ENCODE measurements around the gene SLC22A3.
"Not testable (repeated sequence)": the region's sequence is repeated elsewhere in the genome, so short reads cannot be mapped to it uniquely, and the experiment has no call there.

SLC22A3 gene

DNA sequence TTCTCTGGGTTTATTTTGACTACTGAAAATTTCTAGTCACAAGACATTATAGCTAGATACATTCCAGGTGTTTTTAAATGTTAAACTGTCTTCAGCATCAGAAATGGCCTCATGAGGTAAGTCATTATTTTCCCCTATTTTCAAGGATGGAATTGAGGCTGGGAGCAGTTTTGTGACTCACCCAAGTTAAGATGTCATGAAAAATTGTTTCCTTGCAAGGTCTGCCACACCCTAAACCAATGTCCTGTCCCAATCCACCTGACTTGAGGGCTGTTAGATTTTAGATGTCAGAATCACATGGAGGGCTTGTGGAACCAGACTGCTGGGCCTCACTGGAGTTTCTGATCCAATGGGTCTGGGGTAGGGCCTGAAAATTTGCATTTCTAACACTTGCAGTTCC is 16.9 kb downstream of the SLC22A3 start:
- DNase-seq = no peak
- in situ Hi-C loops (cut with MboI; ENCODE audit: low pct_unique_long_range_greater_than_20kb, low sequenced_read_pairs) = no loop called here

DNA sequence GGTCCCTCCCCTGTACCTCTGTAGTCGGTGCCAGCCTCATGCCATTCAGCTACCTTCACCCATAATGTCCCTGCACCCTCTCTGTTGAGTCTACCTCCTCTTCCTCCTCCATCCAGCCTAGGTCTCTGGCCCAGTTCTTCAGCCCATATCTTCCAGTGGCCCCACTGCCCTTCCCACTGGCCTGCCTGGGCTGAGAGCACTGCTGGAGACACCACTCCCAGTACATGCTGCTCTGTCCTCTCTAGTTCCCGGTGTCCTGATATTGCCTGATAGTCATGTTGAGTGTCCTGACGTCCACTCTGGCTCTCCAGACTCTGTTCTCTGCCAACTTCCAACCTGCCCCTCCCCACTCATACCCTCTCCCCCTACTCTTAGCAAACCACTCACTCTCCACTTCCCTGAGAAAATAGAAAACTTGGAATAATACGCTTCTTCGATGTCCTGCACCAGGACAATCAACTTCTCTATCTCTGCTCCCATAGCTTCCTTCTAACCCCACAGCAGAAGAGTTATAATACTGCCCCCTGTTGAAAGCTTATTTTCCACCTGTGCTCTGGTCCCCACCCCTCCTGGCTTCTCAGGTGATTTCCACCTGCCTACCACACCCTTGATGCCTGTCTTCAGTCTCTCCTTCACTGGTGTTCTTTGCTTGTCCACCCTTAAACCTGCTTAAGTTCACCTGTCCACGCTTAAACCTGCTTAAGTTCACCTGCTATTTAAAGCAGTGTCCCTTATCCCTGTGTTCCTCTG is 19.8 kb downstream of the SLC22A3 start:
- in situ Hi-C loops (cut with MboI; ENCODE audit: low pct_unique_long_range_greater_than_20kb, low sequenced_read_pairs) = no loop called here
- DNase-seq = no peak

DNA sequence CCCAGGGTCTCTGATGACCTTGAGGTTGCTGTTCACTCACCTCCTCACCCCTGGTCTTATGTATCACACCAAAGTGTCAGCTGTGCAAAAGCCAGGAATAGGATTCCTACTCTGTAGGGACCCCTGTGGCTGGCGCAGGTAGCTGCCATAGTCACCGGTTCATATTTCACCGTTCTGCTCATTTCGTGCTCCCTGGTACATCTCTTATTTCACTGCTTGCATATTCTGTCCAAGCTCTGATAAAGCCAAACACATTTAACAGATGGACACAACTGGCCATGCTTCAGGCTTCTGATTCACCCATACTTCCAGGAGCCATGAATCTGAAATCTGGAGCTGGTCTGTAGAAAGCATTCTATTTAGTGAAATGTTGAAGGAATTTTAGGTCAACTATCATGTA is 20.5 kb downstream of the SLC22A3 start:
- no peak for DNase-seq
- in situ Hi-C loops (cut with MboI; ENCODE audit: low pct_unique_long_range_greater_than_20kb, low sequenced_read_pairs) = no loop called here

DNA sequence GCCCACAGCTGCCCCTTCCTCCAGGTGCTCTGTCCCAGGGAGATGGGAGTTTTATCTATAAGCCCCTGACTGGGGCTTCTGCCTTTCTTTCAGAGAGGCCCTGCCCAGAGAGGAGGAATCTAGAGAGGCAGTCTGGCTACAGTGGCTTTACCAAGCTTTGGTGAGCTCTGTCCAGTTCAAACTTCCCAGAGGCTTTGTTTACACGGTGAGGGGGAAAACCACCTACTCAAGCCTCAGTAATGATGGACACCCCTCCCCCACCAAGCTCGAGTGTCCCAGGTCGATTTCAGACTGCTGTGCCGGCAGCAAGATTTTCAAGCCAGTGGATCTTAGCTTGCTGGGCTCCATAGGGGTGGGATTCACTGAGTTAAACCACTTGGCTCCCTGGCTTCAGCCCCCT is 25.4 kb downstream of the SLC22A3 start:
- DNase-seq; in situ Hi-C loops (cut with MboI; ENCODE audit: low pct_unique_long_range_greater_than_20kb, low sequenced_read_pairs): not testable (repeated sequence)

DNA sequence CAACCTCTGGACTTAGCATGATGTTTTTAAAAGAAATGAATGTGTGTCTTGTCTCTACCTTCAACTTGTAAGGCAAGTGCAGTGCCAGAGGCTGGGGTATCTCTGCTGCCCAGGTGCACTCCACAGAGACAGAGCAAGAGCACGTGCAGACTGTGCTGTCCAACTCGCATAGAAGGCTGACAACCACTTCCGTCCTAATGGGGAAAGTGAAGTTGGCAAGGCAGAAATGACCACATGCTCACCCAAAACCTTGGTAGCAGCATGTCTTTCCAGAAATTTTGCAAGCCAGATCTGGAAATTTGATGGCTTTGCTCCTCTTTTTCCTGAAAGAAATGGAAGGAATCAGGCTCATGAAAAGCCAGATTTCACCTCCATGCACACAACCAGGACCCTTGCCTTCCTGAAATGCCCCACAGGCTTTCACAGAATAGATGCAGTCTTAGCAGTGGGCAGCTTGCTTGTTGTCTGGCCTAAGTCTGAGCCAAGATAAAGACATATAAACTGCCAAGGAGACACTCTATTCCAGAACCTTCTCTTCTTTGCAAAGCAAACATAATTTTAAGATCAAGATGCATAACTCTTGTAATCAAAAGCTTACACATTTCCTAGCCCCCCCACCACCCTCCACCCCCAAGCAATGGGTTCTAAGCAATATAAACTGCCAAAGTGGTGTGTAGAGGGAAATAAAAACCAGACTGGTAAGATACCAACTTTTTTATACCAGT is 26.8 kb downstream of the SLC22A3 start:
- in situ Hi-C loops (cut with MboI; ENCODE audit: low pct_unique_long_range_greater_than_20kb, low sequenced_read_pairs) = no loop called here
- no peak for DNase-seq

DNA sequence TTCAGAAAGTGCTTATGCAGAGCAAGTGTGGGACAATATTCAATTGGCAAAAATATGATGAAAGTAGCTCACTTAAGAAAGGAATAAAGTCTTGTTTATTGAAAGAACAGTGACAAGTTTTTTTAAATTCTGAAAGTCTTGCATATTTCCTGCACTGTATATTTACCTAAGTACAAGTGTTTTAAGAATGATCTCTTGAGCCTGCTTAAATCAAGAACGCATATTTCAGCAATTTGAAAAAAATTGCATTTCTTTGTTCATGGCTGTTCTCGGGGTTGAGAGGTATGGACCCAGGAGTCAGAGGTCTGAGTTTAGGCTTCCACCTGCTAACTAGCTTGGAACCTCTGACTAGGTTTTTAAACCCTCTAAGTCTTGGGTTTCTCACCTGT is 27.4 kb downstream of the SLC22A3 start:
- DNase-seq = no peak
- in situ Hi-C loops (cut with MboI; ENCODE audit: low pct_unique_long_range_greater_than_20kb, low sequenced_read_pairs) = no loop called here

DNA sequence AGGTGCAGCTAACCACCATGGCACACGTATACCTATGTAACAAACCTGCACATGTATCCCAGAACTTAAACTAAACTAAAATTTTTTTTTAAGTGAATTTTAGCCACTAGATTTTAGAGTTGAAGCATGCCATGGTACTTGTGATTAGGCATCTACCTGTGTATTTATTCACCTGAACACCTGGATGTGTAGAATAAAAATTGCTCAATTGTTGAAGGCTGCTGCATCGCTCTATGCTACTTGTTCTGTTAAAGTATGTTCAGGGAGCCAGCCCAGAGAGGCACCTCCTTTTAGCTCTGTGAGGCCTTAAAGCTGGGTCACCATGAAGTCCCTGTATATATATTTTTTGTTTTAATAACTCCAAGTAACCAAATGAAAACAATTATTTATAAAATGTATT is 28.3 kb downstream of the SLC22A3 start:
- DNase-seq = no peak
- in situ Hi-C loops (cut with MboI; ENCODE audit: low pct_unique_long_range_greater_than_20kb, low sequenced_read_pairs) = no loop called here

DNA sequence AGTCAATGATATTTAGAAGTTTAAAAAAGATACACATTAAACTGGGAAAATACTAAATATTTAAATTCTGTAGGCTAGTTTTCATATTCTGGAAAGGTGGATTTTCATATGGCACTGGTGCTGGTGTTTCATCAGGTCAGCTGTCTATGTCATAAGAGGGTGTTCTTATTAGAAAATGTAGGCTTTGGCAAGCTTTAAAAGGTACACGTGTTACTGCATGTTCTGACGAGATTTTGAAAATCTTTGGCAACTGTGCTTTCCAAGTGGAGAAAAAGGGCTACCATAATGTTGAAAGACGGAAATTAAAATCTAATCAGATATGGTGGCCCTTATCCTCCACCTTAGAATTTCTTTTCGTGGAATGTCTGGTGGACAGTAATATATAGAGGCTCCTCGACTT is 30.0 kb downstream of the SLC22A3 start:
- no peak for DNase-seq
- in situ Hi-C loops (cut with MboI; ENCODE audit: low pct_unique_long_range_greater_than_20kb, low sequenced_read_pairs) = no loop called here

DNA sequence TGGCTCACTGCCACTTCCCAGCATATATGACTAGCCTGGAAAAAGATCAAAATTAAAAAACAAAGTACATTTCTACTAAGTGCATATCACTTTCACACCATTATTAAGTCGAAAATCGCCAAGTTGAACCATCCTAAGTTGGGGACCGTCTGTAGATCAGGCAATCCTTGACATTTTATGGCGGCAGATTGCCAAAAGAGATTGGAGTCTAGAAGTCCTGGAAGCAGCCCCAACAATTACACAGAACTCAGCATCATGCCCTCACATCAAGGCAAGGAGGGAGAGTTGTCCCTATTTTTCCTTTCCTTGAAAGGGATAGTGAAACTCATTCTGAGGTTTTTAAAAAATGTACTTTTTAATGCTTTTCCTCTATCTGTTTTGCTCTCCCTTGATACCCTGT is 30.7 kb downstream of the SLC22A3 start:
- in situ Hi-C loops (cut with MboI; ENCODE audit: low pct_unique_long_range_greater_than_20kb, low sequenced_read_pairs) = no loop called here
- no peak for DNase-seq

DNA sequence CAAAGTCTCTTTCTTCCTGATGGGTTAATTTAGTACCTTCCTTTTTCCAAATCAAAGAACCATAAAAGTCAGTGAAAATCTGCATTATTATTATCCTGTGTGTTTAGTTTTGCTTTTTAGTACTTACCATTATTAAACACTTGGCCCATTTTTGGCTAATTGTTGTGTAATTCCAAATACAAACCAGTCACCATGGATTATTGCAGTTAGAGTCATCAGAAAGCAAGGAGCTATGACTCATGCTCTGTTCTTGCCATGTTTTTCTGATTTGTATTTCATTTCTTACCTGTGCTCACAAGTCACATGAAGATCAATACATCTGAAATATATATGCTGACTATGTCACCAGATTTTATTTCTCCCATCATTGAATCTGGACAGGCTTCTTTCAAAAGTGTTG is 31.3 kb downstream of the SLC22A3 start:
- DNase-seq = no peak
- in situ Hi-C loops (cut with MboI; ENCODE audit: low pct_unique_long_range_greater_than_20kb, low sequenced_read_pairs) = no loop called here

DNA sequence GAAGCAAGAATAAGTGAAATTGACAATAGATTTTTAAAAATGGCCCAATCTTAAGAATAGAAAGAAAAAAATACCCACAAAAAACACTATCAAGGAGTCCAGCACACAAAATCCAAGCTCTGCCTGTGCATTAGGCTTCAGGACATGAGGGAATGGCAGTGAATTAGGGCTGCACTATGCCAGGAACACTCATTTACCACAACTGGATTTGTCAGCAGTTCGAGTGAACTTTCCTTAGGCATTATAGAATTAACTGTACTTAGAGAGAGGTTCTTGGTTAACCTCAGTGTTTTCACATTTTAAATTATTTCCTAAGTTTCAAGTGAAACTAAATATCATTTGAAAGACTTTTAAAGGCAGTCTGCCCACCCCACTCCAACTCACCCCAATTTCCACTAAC is 34.8 kb downstream of the SLC22A3 start:
- no peak for DNase-seq
- in situ Hi-C loops (cut with MboI; ENCODE audit: low pct_unique_long_range_greater_than_20kb, low sequenced_read_pairs) = no loop called here

DNA sequence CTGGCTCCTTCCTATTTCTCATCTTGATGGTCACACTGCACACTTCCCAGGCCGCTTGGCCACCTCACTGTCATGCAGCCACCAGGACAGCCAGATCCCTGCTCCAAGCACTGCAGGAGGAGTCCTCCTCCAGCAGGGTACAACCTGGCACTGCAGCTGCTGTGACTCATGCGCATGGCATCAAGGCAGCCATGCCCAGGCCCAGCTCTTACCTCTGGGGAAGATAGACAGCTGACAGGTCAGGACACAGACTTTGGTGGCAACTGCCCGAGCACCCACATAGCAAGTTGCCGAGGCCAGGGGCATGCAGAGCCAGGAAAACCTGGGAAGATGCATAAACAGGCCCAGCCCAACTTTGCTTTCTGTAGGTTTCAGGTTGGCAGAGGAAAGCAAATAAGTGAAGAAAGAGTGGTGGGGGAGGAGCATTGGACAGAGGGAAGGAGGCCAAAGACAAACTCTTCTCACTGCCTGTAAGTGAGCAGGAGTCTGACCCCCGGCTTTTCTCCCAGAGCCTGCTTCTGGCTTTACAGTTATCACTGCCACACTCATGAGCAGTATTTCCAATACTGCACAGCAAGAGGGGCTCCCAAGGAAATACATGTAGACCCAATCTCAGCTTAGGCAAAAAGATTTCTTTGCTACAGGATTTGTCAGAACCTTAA is 38.8 kb downstream of the SLC22A3 start:
- in situ Hi-C loops (cut with MboI; ENCODE audit: low pct_unique_long_range_greater_than_20kb, low sequenced_read_pairs) = no loop called here
- DNase-seq = no peak

DNA sequence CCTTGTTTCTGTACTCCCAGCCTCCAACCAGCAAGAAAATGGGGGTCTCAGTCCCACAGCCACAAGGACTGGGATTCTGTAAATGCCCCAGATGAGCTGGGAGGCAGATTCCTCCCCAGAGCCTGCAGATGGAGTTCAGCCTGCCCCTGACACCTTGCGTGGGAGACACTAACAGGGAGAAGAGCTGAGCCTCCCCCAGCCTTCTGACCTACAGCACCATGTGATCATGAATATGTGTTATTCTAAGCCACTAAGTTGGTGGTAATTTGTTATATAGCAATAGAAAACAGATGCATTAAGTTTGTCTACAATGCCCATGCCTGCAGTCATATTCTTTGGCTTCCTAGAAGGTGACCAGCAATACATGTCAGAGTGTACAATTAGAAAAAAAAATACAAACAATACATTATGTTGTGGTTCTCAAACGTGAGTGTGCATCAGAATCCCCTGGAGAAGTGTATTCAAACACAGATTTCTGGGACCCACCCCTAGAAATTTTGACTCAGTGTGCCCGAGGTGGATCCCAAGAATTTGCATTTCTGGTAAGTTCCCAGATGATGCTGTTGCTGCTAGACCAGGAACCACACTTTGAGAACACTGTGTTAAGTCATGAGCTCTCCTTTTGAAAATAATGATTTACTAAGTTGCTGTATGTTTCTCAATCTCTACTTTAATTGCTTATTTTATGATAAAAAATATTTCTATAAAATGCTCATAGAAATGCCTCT is 39.9 kb downstream of the SLC22A3 start:
- DNase-seq = no peak
- in situ Hi-C loops (cut with MboI; ENCODE audit: low pct_unique_long_range_greater_than_20kb, low sequenced_read_pairs) = no loop called here

DNA sequence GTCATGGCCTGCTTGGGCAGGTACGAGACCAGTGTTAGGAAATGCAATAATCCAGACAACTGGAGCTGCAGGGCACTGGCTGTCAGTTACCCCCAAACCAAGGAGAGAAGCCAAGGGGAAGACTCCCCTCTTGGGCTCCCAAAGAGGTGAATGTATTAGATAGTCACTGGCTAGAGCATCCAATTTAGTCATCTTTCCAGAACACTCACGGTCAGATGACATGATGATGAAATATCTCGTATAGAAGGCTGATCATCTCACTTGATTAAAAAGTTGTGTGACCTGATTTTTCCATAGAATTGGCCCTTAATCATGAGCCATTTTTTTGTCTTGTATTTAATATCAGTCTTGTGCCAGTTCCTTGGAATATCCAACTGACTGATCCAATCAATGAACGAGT is 40.7 kb downstream of the SLC22A3 start:
- DNase-seq = no peak
- in situ Hi-C loops (cut with MboI; ENCODE audit: low pct_unique_long_range_greater_than_20kb, low sequenced_read_pairs) = no loop called here

DNA sequence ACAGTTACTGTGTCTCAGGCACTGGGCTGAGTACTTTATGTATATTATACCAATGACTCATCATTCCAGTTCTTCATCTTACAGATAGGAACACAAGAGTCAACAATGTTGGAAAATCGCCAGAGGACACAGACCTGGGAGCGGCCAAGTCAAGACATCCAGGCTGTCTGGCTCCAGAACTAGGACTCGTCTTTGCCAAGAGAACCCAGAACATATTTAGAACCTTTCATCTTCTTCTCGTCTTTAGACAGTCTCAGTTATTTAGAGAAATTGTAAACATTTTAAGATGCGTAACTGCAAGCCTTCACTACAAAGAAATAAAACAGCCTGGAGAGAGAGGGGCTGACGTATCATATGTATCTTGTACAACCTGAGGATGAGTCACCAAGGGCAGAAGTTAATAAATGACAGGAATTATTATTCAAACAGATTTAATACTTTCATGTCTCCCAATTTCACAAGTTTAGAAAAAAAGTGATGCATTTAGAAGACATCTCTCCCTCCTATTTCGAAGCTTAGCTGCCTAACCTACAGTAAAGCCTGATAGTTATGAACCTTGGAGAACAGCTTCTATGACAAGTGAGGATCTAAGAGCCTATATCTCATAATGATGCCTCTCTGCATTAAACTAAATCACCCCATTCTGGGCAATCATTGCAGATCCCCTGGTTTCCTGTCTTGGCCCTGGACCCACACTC is 43.4 kb downstream of the SLC22A3 start:
- in situ Hi-C loops (cut with MboI; ENCODE audit: low pct_unique_long_range_greater_than_20kb, low sequenced_read_pairs) = no loop called here
- no peak for DNase-seq

DNA sequence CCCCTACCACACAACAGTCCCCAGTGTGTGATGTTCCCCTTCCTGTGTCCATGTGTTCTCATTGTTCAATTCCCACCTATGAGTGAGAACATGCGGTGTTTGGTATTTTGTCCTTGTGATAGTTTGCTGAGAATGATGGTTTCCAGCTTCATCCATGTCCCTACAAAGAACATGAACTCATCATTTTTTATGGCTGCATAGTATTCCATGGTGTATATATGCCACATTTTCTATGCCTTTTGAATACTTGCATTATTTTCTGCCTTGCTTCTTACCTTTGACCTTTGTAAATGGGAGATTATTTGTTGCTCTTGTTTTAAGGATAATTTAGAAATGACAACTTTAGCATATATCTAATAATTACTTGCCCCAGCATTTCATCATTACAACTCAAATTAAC is 45.3 kb downstream of the SLC22A3 start:
- DNase-seq; in situ Hi-C loops (cut with MboI; ENCODE audit: low pct_unique_long_range_greater_than_20kb, low sequenced_read_pairs): not testable (repeated sequence)

DNA sequence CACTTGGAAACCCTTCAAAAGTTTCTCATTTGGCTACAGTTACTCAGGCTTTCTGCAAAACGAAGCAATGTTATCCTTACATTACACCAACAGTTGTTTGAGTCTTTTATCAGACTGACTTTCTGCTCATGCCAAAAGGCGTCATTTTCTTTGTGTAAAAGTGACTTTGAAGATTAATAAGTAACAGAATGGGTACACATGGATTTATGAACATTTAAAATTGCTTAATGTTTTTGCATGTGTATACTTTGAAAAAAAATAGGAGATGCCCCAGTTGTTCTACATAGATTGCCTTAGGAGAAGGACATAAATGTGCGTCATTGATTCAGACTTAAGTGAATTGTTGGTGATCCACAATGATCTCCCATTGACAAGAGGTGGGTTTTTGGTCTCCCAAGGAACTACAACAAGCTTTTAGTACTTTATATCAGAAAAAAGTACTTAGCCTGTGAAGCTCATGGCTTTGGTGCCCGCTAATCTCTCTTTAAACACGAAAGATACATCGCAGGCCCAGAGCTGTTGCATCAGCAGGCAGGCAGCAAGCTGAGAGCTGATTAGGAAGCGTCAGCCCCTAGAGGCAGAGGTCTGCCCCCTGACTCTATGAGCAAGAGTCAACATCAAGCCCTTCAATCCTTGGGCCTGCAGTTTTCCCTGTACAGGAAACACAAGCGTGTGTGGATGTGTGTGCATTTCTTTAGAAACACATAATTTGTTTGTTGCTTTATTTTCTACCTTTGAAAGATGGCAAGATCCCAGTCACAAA is 45.9 kb downstream of the SLC22A3 start:
- in situ Hi-C loops (cut with MboI; ENCODE audit: low pct_unique_long_range_greater_than_20kb, low sequenced_read_pairs) = no loop called here
- no peak for DNase-seq

DNA sequence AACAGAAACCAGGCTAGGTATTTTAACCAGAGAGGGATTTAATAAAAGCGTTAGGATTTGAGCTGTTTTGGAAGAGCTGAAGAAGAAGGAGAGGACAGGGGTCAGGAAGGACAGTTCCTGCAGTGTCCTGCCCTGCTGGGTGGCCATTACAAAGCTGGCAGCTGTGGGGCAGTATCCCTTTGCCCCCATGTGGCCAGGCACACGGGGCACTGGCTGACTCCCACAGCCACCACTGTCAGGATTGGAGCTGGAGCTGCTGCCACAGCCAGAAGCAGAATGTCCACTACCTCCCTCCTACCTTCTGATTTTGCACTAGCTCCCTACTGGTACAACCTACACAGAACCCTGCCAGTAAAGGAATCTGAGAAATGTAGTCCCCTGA is 46.5 kb downstream of the SLC22A3 start:
- in situ Hi-C loops (cut with MboI; ENCODE audit: low pct_unique_long_range_greater_than_20kb, low sequenced_read_pairs) = no loop called here
- DNase-seq = no peak

DNA sequence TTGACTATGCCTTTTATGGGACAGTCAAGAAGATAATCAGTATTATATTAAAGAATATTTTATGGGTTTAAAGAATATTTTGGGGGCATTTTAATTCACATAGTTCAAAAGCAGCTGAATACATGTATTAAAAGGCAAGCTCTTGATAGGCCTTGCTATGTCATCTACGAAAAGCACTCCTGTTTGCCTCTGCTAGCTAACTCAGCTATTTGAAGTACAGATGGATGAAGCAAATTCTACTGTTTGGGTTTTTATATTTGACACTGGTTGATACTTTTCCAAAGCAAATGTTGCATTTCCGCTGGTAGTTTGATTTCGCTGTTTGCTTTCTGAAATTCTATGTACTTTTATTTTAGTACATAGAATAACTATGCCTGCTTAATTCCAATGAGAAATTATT is 47.0 kb downstream of the SLC22A3 start:
- in situ Hi-C loops (cut with MboI; ENCODE audit: low pct_unique_long_range_greater_than_20kb, low sequenced_read_pairs) = no loop called here
- no peak for DNase-seq
